NCI-H2227 (cell line): ENCODE results near the gene JMJD7.

Experiments
- DNase-seq: peaks from one replicate; lab custom pipeline; 2025; ENCODE audit not compliant: unreplicated experiment; lab: John Stamatoyannopoulos, UW

The JMJD7 gene

GRCh38 chr15:41799488-41799805, 28.4 kb upstream of the JMJD7 start:
- DNase-seq, result no peak

GRCh38 chr15:41801185-41801584, 26.7 kb upstream of the JMJD7 start:
- no peak for DNase-seq

GRCh38 chr15:41801850-41802455, 25.9 kb upstream of the JMJD7 start:
- no peak for DNase-seq

- DNase-seq, result no peak
Observed at GRCh38 chr15:41804361-41804760, 23.5 kb upstream of the JMJD7 start.

GRCh38 chr15:41804916-41805666, 22.8 kb upstream of the JMJD7 start:
- DNase-seq, result no peak

GRCh38 chr15:41805711-41806110, 22.2 kb upstream of the JMJD7 start:
- DNase-seq, result no peak

GRCh38 chr15:41806291-41807181, 21.4 kb upstream of the JMJD7 start:
- DNase-seq, result no peak

GRCh38 chr15:41809121-41809520, 18.8 kb upstream of the JMJD7 start:
- DNase-seq, result no peak

- no peak for DNase-seq
Observed at GRCh38 chr15:41809526-41810220, 18.2 kb upstream of the JMJD7 start.

- no peak for DNase-seq
Observed at GRCh38 chr15:41810651-41811431, 17.1 kb upstream of the JMJD7 start.

- peak; percentile 77 for DNase-seq
Observed at GRCh38 chr15:41811432-41812195, 16.3 kb upstream of the JMJD7 start.

GRCh38 chr15:41812820-41813375, 15.0 kb upstream of the JMJD7 start:
- no peak for DNase-seq

- DNase-seq, result no peak
Observed at GRCh38 chr15:41813426-41813825, 14.5 kb upstream of the JMJD7 start.

GRCh38 chr15:41814534-41814933, 13.4 kb upstream of the JMJD7 start:
- no peak for DNase-seq

- DNase-seq, result no peak
Observed at GRCh38 chr15:41816788-41817187, 11.1 kb upstream of the JMJD7 start.

- DNase-seq, result no peak
Observed at GRCh38 chr15:41817327-41817726, 10.6 kb upstream of the JMJD7 start.

- DNase-seq, result no peak
Observed at GRCh38 chr15:41817781-41818180, 10.1 kb upstream of the JMJD7 start.

GRCh38 chr15:41819455-41820050, 8.3 kb upstream of the JMJD7 start:
- no peak for DNase-seq

GRCh38 chr15:41820791-41821423, 7.0 kb upstream of the JMJD7 start:
- DNase-seq, result no peak
